ENCODE measurements around the gene ITGB4. TPM values are rescaled to one million over a fixed set of nuclear protein-coding genes. Genes with fewer than 3 reads are reported as not detected.

The ITGB4 gene
- total RNA-seq, result 34.4 and 125 TPM in 2 replicates

DNA sequence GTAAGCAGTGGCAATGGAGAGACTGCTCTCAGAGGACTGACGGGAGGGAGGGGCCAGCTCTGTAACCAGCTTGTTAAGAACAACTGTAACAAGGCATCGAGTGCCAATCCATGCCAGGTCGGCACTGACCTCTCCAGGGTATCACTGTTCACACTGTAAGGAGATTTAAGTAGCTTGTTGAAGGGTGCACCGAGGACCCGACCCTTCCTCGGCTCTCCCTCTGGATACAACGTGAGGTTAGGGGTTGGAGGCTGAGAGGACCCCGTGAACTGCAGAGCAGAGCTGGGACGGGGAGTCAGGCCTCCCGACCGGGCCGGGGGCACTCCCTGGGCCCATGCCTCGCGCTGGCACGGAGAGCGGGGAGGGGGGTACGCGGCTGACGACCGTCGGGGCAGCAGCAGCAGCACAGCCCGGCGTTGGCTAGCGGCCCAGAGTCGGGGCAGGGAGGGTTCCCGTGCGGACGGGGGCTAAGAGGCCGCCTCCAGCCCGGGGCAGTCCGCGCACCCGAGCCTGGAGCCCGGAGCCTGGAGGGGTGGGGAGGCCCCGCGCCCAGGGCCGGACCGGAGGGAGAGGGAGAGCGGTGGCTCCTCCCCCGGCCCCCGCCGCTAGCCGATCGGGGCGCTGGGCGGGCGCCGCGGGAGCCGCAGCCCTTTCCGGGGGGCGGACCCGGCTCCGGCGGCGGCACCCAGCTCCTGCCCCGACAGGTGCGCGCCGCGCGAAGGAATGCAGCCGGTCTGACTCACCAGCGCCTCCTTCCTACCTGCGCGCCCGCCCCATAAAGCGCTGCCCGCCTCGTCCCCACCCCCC, at the start of gene ITGB4:
TSS of gene ITGB4 (plus strand) at position 804 of the 807 bp plus-strand sequence. CDS start 3,245 bp downstream, outside the sequence.
- no peak for DNase-seq

DNA sequence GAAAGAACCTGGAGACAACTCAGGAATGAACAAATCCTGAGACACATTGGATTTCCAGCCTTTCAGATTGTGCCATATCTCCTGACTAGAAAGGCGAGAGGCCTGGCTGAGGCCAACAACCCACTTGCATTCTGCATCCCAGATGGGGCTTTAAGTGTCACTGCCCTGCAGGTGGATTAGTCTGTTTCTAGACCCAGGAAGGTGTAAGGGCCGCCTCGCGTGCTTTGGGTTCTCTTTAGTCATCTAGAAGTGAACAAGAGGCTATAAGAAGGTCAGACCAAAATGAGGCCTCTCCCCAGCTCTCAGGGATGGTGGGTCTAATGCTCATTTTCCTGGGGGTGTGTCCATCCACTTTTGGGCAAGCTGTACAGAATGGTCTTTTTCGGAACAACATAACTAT, 49.2 kb upstream of the ITGB4 start:
- DNase-seq, result no peak

DNA sequence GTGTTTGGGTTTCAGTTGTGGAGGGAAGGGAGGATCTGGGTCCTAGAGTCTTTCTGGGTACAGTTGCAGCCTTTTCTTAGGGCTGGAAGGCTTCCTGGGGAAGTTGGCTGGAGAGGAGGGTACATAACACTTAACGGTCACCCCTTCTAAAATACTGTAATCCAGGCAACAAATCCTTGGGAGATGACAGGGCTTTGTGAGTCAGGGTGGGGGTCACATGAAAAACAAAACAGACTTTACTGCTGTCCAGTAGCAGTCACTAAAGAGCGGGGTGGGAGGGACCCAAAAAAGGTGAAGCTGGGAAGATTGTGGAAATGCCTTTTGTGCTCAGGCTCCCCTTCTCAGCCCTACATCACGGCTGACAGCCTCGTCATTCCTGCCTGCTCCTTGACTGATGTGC, 47.8 kb upstream of the ITGB4 start:
- DNase-seq, result no peak

GRCh38 chr17:75676461-75676860, 44.8 kb upstream of the ITGB4 start:
- DNase-seq, result peak; percentile 52

DNA sequence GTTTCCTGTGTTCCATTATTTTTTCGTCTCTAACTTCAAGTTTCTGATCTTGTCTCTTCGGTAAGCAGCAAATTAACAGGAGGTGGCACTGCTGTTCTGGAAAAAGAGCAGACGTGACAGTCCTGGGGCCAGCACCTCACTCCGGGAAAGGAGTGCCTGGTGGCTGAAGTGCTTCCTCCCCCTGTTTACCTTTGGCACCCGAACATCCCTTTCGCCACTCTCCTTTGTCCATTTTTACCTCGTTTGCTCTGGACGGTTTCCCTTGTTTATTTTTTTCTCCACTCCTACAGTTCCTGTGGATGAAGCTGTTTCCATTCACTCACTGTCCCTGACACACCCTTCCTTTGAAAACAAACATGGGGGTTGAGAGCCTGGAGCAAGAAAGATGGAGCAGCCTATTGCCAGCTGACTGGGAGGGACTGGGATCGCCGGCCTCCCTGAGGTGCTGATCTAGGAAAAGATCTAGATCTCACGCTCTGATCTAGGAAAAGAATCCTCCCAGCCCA, 41.5 kb upstream of the ITGB4 start:
- DNase-seq, result peak; percentile 83

GRCh38 chr17:75680431-75680830, 40.8 kb upstream of the ITGB4 start:
- no peak for DNase-seq

GRCh38 chr17:75681289-75681688, 40.0 kb upstream of the ITGB4 start:
- DNase-seq, result no peak

DNA sequence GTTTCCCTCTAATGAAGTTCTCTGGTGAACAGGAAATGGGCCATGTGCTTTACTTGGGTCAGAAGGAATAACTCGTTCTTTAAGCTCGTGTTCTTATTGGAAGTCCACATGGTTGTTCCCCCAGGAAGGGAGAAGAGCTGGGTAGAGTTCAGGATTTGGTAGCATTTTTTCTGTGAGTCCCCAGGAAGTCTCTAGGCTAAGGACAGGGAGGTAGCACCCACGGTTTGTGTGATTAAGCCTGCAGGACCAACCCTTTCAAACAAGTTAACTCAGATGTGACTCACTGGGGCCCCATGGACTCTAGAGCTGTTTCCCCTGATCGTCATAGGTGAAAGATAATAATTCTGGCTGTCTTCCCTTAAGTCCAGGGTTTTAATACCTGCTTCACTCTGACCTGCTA, 37.7 kb upstream of the ITGB4 start:
- peak; percentile 55 for DNase-seq

GRCh38 chr17:75684249-75684648, 37.0 kb upstream of the ITGB4 start:
- DNase-seq, result peak; percentile 58

DNA sequence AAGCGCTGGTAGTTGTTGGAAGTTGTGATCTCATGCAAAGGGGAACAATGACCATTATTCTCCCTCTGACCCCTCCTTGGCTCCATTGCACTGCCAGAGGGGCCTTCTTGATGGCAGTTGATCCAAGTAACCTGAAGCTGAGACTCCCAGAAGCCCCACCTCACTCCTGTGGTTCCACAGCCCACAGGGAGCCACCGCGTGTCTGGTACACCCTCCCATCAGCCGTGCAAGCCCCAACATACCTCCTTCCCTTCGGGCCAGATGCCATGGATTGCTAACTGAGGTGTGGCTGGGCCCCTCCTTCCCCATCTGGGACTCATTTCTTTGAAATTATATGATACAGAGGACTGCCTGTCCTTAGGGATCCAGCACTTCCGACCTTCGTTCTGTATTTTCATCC, 36.3 kb upstream of the ITGB4 start:
- no peak for DNase-seq

DNA sequence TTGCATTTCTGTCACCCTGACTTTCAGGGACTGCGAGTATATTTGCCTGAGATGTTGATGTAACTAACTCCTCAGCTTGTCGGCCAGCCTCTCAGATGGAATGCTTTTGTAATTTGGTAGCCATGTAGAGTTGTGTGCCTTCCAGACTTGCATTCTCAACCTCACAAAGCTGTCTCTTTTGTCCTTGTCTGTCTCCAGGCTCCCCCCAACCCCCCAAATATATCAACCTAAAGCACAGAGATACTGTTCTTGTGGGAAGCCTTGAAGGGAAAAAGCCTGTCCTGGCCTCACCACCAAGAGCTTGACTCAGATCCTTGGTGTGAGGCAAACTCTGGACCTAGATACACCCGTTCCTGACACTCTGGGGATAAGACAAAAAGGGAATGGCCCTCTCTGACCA, 35.8 kb upstream of the ITGB4 start:
- no peak for DNase-seq

DNA sequence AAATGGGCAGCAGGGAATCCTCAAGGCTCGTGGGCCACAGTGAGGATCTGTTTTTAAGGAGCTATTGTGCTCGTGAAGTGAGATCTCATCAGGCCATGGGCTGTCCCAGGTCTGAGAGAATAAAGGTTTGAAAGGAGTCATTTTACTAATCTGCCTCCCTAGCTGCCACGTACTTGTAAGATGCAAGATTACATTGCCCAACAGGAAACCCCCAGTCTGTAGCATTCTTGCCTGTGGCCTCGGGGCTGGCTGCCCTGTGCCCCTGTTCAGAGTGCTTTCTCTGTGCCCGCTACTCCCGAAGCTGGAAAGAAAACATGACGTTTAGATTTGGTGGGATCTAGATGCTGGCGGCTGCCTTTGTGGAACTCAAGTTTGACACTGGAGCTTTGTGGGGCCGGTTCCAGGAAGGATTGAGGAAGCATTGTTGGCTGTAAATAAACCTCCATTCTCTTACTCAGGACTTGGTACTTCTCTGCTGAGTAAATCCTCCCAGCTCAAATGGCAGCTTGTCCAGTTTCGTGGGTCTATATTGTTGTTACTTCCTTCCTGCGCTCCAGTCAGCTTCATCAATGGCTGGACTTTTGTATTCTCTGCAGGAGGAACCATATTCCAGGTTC, 32.9 kb upstream of the ITGB4 start:
- peak; percentile 77 for DNase-seq

DNA sequence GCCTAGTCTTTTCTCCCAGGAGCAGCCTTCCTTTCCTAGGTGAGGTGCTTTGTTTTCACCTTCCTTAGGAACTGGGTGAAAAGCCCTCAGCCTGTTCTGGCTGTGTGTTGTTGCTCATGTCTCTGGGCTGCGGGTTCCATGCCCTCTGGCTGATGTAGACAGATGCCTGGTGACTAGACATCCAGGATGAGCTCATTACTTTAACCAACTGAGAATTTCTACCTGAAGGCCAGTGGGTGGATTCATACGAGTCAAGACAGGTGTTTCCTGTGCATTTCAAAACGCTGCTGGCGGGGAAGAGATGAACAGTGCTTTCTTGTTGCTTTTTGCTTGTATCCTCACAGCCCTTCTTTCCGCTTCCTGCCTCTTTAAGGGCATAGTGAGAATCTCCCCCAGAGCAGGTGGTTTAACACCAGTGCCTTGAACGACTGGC, 31.8 kb upstream of the ITGB4 start:
- peak; percentile 64 for DNase-seq

DNA sequence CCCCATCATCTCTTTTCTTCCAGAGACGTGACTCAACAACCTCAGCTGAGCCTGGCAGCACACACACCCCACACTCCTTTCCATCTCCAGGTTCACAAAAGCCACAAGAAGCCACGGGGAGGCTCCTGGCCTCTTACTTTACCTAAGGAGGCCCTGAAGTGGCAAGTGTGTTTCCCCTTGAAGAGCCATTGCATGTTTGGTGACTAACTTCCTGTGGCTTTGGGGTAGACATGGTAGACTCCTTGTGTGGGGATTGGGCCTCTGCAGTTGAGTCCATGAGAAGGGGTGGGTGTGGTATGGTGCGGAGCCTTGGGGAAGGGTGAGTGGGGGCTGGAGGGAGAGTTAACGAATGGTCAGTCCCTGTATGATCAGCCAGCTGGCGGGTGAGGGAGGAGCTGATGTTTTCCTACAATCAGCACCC, 29.9 kb upstream of the ITGB4 start:
- peak; percentile 41 for DNase-seq

GRCh38 chr17:75691801-75692626, 29.2 kb upstream of the ITGB4 start:
- DNase-seq, result no peak

DNA sequence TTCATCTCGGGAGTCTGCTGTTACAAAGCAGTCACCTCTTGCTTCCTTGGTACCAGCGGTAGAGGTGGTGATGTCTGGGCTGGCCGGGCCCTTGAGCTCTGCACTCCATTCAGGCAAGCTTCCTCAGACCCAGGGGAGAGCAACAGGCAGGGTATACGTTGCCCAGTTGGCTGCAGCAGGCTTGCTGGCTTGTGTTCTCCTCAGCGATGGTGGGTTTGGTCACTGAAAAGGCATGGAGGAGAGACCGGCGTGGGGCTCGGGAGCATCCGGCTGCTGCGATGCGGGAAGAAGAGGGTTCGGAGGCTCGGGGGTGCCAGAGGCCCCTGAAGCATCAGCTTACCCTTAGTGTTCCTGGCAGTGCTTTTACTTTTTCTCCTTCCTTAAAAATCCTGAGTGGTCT, 28.3 kb upstream of the ITGB4 start:
- no peak for DNase-seq

DNA sequence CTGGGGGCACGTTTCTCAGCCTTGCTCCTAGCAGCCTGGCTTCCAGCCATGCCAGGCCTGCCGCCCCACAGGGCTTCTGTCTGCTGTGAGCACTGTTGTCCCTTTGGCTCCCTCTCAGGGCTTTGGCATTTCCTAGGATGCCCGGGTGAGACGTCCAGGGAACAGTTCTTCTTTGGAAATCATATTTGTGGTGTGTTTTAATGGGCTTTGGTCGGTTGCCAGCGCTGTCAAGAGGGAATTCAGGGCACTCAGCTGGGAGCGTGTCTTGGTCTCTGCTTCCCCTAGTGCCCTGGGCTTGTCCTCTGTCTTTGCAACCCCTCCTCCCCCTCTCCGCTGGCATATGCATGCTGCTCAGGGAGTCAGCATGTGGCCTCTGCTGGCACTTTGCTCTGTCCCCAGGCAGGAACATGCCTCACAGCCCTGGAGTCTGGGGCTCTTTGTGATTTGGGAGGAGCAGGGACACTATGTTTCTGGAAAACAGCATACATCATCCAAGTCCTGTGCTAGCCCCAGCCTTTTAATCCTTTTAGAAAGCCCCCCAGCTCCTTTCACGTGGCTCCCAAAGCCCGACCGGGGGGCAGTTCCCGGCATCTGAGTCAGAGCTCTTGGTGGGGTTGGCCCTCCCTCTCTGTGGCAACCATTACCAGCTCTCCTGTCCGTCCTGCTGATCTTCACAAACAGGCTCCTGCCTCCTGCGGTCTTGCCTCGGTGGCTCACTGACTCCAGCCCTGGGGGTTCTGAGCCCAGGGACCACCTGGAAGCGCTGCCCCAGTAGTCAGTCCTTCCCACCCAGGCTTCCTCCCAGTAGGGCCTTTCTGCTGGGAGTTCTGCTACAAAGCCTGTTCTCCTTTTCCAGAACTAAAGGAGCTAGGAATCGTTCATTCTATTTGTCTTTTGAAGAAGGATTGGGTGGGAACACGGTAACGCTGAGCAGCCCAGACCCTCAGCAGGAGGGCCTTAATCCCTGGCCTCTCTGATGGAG, 27.5 kb upstream of the ITGB4 start:
- peak; percentile 69 for DNase-seq

- no peak for DNase-seq
These were observed 26.7 kb upstream of the ITGB4 start for GRCh38 chr17:75694536-75694935.

- DNase-seq, result no peak
These were observed 26.0 kb upstream of the ITGB4 start for GRCh38 chr17:75695141-75695829.

DNA sequence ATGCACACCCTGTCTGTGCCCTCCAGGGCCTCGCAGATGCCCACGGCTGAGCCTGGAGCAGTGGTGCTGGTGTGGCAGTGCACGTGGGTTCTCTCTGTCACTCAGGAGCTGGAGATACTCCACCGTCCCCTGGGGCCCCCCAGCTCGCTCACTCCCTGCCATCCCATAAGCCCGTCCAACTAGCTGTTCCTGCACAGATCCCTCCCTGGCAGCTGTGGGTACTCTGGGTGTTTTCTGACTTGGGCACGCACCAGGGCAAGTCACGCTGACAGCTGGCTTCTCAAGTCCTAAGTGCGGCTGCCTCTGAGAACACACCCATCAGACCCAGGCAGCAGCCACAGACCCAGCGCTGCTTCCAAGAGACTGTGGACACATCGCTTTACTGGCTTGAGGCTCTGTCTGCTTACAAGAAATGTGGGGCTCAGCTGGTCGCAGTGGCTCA, 25.4 kb upstream of the ITGB4 start:
- DNase-seq, result no peak

DNA sequence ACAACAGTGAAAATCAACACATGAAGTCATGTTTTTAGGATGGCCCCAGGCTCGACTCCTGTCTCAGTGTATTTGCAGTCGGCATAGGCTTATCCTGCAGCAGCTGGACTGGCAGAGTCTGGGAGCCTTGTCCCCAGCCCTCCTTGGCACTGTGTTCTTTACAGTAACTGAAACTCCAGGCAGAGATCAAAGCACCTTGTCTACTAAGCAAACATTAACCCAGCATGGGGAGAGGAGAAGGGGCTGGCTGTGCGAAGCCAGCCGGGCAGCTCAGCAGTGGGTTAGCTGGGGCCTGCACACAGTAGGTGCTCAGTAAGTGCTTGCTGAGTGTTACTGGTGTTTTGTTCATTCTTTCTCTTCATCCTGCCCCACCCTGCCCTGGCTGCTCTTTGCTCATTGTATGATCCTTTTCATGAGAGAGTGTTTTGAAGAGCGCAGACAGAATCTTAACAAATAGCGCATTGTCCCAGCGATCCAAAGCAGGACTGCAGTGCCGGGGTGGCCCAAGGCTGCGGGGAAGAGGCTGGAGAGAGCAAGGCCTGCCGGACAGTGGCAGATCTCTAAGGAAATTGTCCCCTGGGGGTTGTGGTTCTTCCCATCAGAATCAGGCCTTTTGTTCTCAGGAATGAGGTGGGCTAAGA, 23.5 kb upstream of the ITGB4 start:
- no peak for DNase-seq

Measured in dermis blood vessel endothelial cell (primary cell).